B cell (primary cell): Measurements from ENCODE around the gene ORC1. TPM values are rescaled to one million over a fixed set of nuclear protein-coding genes. Genes with fewer than 3 reads are reported as not detected.

Experiments
- ATAC-seq: fragments of 200-7000 bp; cut with Tn5 transposase; one replicate; pipeline ENCODE4 v1.10.0; 2021; ENCODE audit warnings: low read depth, mild to moderate bottlenecking, moderate number of reproducible peaks, moderate library complexity
- CTCF ChIA-PET: fragments of 350-600 bp; sonication (Branson Sonifier 250); formaldehyde crosslinking; loops from one replicate; lab custom pipeline; 2021; ENCODE audit warnings: antibody characterized with exemption, inconsistent platforms; lab: Charles Lee
- POLR2A ChIA-PET: fragments of 350-600 bp; sonication (Branson Sonifier 250); formaldehyde crosslinking; loops from one replicate; lab custom pipeline; 2021; ENCODE audit warnings: antibody characterized with exemption; lab: Charles Lee
- DNase-seq: peaks from one replicate; pipeline ENCODE4 v3.0.0; 2013
- H2AFZ ChIP-seq: 2 replicates; pipeline ENCODE4 v1.6.1; 2012; ENCODE audit warnings: mild to moderate bottlenecking, low read depth, low read length; ENCODE audit not compliant: insufficient read depth, poor library complexity, severe bottlenecking
- H3K27ac ChIP-seq, 2 donors: 1 replicate in 1 of 2; 2 replicates in 1 of 2; pipeline ENCODE4 v1.5.1; 2012 to 2013; ENCODE audit warnings: low read length in 2 of 2, mild to moderate bottlenecking in 2 of 2, moderate library complexity in 1 of 2
- H3K27me3 ChIP-seq, 4 experiments: fragments of 200-600 bp in 1 of 4; sonication (generic) in 1 of 4; replicated peaks in 1 of 4; 1 replicate in 2 of 4; 2 replicates in 2 of 4; pipeline versions ENCODE4 v1.6.1 to v1.7.0; 2013 to 2016; ENCODE audit warnings: low read length in 3 of 4, mild to moderate bottlenecking in 2 of 4, mixed read lengths in 1 of 4, moderate library complexity in 1 of 4; ENCODE audit not compliant: insufficient read depth in 4 of 4, control insufficient read depth in 3 of 4; ENCODE audit errors: control extremely low read depth in 1 of 4
- H3K36me3 ChIP-seq, 2 experiments: replicated peaks in 1 of 2; 1 replicate in 1 of 2; 2 replicates in 1 of 2; pipeline versions ENCODE4 v1.6.1 to v1.7.1; 2013; ENCODE audit warnings: low read length in 1 of 2; ENCODE audit not compliant: insufficient read depth in 2 of 2, control insufficient read depth in 1 of 2; ENCODE audit errors: control extremely low read depth in 1 of 2, extremely low read depth in 1 of 2
- H3K4me1 ChIP-seq, 2 donors: fragments of 200-600 bp in 1 of 2; sonication (generic) in 1 of 2; 1 replicate in 1 of 2; 2 replicates in 1 of 2; pipeline versions ENCODE4 v1.5.1 to v1.6.1; 2013 to 2017; ENCODE audit warnings: low read length in 2 of 2; ENCODE audit not compliant: control insufficient read depth in 2 of 2, insufficient read depth in 2 of 2
- H3K4me2 ChIP-seq: replicated peaks from 2 replicates; pipeline ENCODE3; 2012; ENCODE audit warnings: mild to moderate bottlenecking, low read depth, low read length; ENCODE audit not compliant: poor library complexity, severe bottlenecking
- H3K4me3 ChIP-seq, 5 experiments: fragments of 200-600 bp in 1 of 5; sonication (generic) in 1 of 5; 1 replicate in 3 of 5; 2 replicates in 2 of 5; pipeline versions ENCODE4 v1.5.1 to v1.7.0; 2011 to 2016; ENCODE audit warnings: low read length in 4 of 5, mild to moderate bottlenecking in 4 of 5, low read depth in 2 of 5, control low read depth in 1 of 5, moderate library complexity in 1 of 5; ENCODE audit not compliant: insufficient read depth in 1 of 5; ENCODE audit errors: control extremely low read depth in 1 of 5, extremely low read depth in 1 of 5
- H3K79me2 ChIP-seq: fragments of 200-600 bp; sonication (generic); one replicate; pipeline ENCODE4 v1.6.0; 2016; ENCODE audit warnings: low read length; ENCODE audit not compliant: control insufficient read depth, insufficient read depth
- H3K9ac ChIP-seq: fragments of 200-600 bp; sonication (generic); 2 replicates; pipeline ENCODE4 v1.6.1; 2017; ENCODE audit warnings: mild to moderate bottlenecking, low read length, moderate library complexity
- H3K9me3 ChIP-seq, 3 donors: one replicate each; pipeline versions ENCODE4 v1.6.1 to v1.7.1; 2013; ENCODE audit warnings: low read length in 2 of 3; ENCODE audit not compliant: control insufficient read depth in 2 of 3, insufficient read depth in 1 of 3; ENCODE audit errors: control extremely low read depth in 1 of 3
- H4K20me1 ChIP-seq: 2 replicates; pipeline ENCODE4 v1.6.0; 2012; ENCODE audit warnings: mild to moderate bottlenecking, low read length; ENCODE audit not compliant: insufficient read depth, control insufficient read depth, poor library complexity, severe bottlenecking
- H3K27ac Mint-ChIP-seq: one replicate; pipeline ENCODE4 v1.8.0; 2021; ENCODE audit warnings: mixed read lengths
- H3K27me3 Mint-ChIP-seq: one replicate; pipeline ENCODE4 v1.8.0; 2021; ENCODE audit warnings: mixed read lengths
- H3K4me1 Mint-ChIP-seq: one replicate; pipeline ENCODE4 v1.8.0; 2021; ENCODE audit warnings: mixed read lengths
- H3K4me3 Mint-ChIP-seq: one replicate; pipeline ENCODE4 v1.8.0; 2021; ENCODE audit warnings: mixed read lengths
- H3K9me3 Mint-ChIP-seq: one replicate; pipeline ENCODE4 v1.8.0; 2022; ENCODE audit warnings: mixed read lengths; ENCODE audit not compliant: insufficient read depth
- CTCF ChIP-seq: fragments of 200-600 bp; IDR thresholded peaks from one replicate; pipeline ENCODE4 v1.8.0; 2022; ENCODE audit warnings: antibody characterized with exemption, mild to moderate bottlenecking
- EZH2 ChIP-seq: IDR thresholded peaks from 2 replicates; pipeline ENCODE4 v1.6.1; 2012; ENCODE audit warnings: borderline replicate concordance, low read depth, mild to moderate bottlenecking, moderate library complexity, low read length; ENCODE audit not compliant: insufficient read depth, poor library complexity, severe bottlenecking
- WGBS: methylation state at CpG from one replicate; pipeline ENCODE4 v1.1.5; 2013; ENCODE audit warnings: missing lambda C conversion rate; ENCODE audit not compliant: insufficient coverage; 5-methylcytosine and 5-hydroxymethylcytosine counted together
- intact Hi-C: fragments of 100-400 bp; cut with micrococcal nuclease; formaldehyde crosslinking; loops from one replicate; pipeline ENCODE4 v1.10.0; 2022
- polyA plus RNA-seq: library from polyadenylated mRNA; depleted of rRNA; stranded (reverse); fragments of >200 nt; gene quantifications from 2 replicates; pipeline ENCODE4 v1.2.3, GENCODE V29; 2012
- total RNA-seq, 2 donors: library from RNA; stranded (reverse); fragments of 120-200 nt in 1 of 2; gene quantifications; 1 replicate in 1 of 2; 2 replicates in 1 of 2; pipeline versions ENCODE4 v1.2.3 to v1.2.4, GENCODE V29; 2013 to 2022

Gene ORC1
- total and polyA plus RNA-seq, 2 donors (not counting 1 experiment from before 2014, with no cell fraction given) = 0.78 to 1.3 TPM

- H3K9me3 ChIP-seq = no peaks in the 10 kb centered on the region
- no peaks in the 10 kb centered on the region for H3K9me3 Mint-ChIP-seq
- no peaks in the 10 kb centered on the region for H3K27me3 Mint-ChIP-seq
- no peak overlapping the region for H3K27ac Mint-ChIP-seq
- H3K36me3 ChIP-seq = peaks cover 10 to 42% of the 10 kb centered on the region in 2 experiments
- no peaks in the 10 kb centered on the region for H4K20me1 ChIP-seq
- ATAC-seq = no peak
- peaks cover 15% of the 10 kb centered on the region for H3K4me1 Mint-ChIP-seq
- CTCF ChIA-PET = no interaction called here
- no peaks in the 10 kb centered on the region for H3K79me2 ChIP-seq
- no peak overlapping the region for H3K4me2 ChIP-seq
- H3K27ac ChIP-seq = no peak overlapping the region
- no peak overlapping the region for H3K4me3 Mint-ChIP-seq
- no peaks in the 10 kb centered on the region for H3K27me3 ChIP-seq
- H3K4me1 ChIP-seq = peaks cover 0 to 11% of the 10 kb centered on the region in 2 donors
- H3K4me3 ChIP-seq = no peak overlapping the region
- no peak for TF ChIP-seq EZH2
- TF ChIP-seq CTCF = no peak
- DNase-seq = no peak
- no CpG with 5 or more reads among the region's 1 CpG for WGBS
- H2AFZ ChIP-seq = no peak overlapping the region
- intact Hi-C loops = no loop called here
- H3K9ac ChIP-seq = no peak overlapping the region
- POLR2A ChIA-PET = no interaction called here
Observed at GRCh38 chr1:52427152-52427551, 22.9 kb upstream of the ORC1 start.

GRCh38 chr1:52426371-52426770, 22.1 kb upstream of the ORC1 start:
- H3K4me3 ChIP-seq = no peak overlapping the region
- intact Hi-C loops = no loop called here
- H3K9ac ChIP-seq = no peak overlapping the region
- Mint-ChIP-seq H3K27ac (no peak overlapping the region), H3K4me3 (no peak overlapping the region), H3K27me3 (no peaks in the 10 kb centered on the region), H3K9me3 (no peaks in the 10 kb centered on the region), H3K4me1 (peaks cover 15% of the 10 kb centered on the region)
- H4K20me1 ChIP-seq = no peaks in the 10 kb centered on the region
- no peak overlapping the region for H3K4me2 ChIP-seq
- WGBS = 60% methylated on average over 1 of the region's 3 CpGs
- TF ChIP-seq EZH2 = no peak
- TF ChIP-seq CTCF = no peak
- peaks cover 7 to 44% of the 10 kb centered on the region in 2 experiments for H3K36me3 ChIP-seq
- peaks cover 0 to 11% of the 10 kb centered on the region in 2 donors for H3K4me1 ChIP-seq
- DNase-seq = no peak
- ATAC-seq = no peak
- no peak overlapping the region for H2AFZ ChIP-seq
- H3K79me2 ChIP-seq = no peaks in the 10 kb centered on the region
- no peaks in the 10 kb centered on the region for H3K27me3 ChIP-seq
- CTCF ChIA-PET = no interaction called here
- no peaks in the 10 kb centered on the region for H3K9me3 ChIP-seq
- peak overlapping the region in 1 of 2 donors; percentile 44 for H3K27ac ChIP-seq
- POLR2A ChIA-PET = interaction anchor here (0.6 kb wide), 1 partner anchor 127 kb away, joined by 4 read pairs; the partner anchor contains the start of gene TUT4
